DND-41 (cell line): Measurements from ENCODE around the gene ACER3.

ENCODE experiments used
- ATAC-seq: fragments of 200-7000 bp; cut with Tn5 transposase; 3 replicates; pipeline ENCODE4 v1.9.1; 2021; ENCODE audit warnings: low read depth; ENCODE audit not compliant: insufficient read depth
- DNase-seq: peaks from one replicate; pipeline ENCODE4 v3.0.0-alpha.2; 2020
- H2AFZ ChIP-seq: 2 replicates; pipeline ENCODE4 v1.6.0; 2012; ENCODE audit warnings: low read depth, low read length
- H3K27ac ChIP-seq: 2 replicates; pipeline ENCODE4 v1.5.1; 2012; ENCODE audit warnings: low read length, inconsistent platforms
- H3K27me3 ChIP-seq: fragments of 200-600 bp; sonication (generic); 2 replicates; pipeline ENCODE4 v1.6.0; 2012; ENCODE audit warnings: low read length, mild to moderate bottlenecking, inconsistent platforms; ENCODE audit not compliant: insufficient read depth, poor library complexity
- H3K36me3 ChIP-seq: 2 replicates; pipeline ENCODE4 v1.5.1; 2012; ENCODE audit warnings: low read length, inconsistent platforms; ENCODE audit not compliant: insufficient read depth
- H3K4me1 ChIP-seq: 2 replicates; pipeline ENCODE4 v1.5.1; 2012; ENCODE audit warnings: mild to moderate bottlenecking, low read length; ENCODE audit not compliant: insufficient read depth
- H3K4me2 ChIP-seq: 2 replicates; pipeline ENCODE4 v1.6.0; 2012; ENCODE audit warnings: mild to moderate bottlenecking, moderate library complexity, low read length, inconsistent platforms; ENCODE audit not compliant: insufficient read depth
- H3K4me3 ChIP-seq, 2 experiments: fragments of 200-600 bp in 1 of 2; shearing (Covaris generic) in 1 of 2; 2 replicates each; pipeline ENCODE4 v1.5.1; 2012 to 2016; ENCODE audit warnings: inconsistent platforms in 2 of 2, low read length in 2 of 2, mild to moderate bottlenecking in 2 of 2, low read depth in 1 of 2, moderate library complexity in 1 of 2
- H3K79me2 ChIP-seq: 2 replicates; pipeline ENCODE4 v1.6.0; 2012; ENCODE audit warnings: low read length, inconsistent platforms; ENCODE audit not compliant: insufficient read depth
- H3K9ac ChIP-seq: 2 replicates; pipeline ENCODE4 v1.6.0; 2012; ENCODE audit warnings: low read depth, mild to moderate bottlenecking, inconsistent platforms, low read length, moderate library complexity
- H3K9me3 ChIP-seq: 2 replicates; pipeline ENCODE4 v1.5.1; 2012; ENCODE audit warnings: low read length, moderate library complexity, mild to moderate bottlenecking, inconsistent platforms; ENCODE audit not compliant: insufficient read depth, severe bottlenecking
- H4K20me1 ChIP-seq: 2 replicates; pipeline ENCODE4 v1.6.0; 2012; ENCODE audit warnings: low read length; ENCODE audit not compliant: insufficient read depth
- CTCF ChIP-seq: IDR thresholded peaks from 2 replicates; pipeline ENCODE4 v1.5.1; 2012; ENCODE audit warnings: borderline replicate concordance, low read length, moderate library complexity, mild to moderate bottlenecking; ENCODE audit not compliant: poor library complexity, severe bottlenecking; ENCODE audit errors: extremely low read depth
- EZH2 ChIP-seq: IDR thresholded peaks from 3 replicates; pipeline ENCODE4 v1.6.1; 2012; ENCODE audit warnings: borderline replicate concordance, low read depth, mild to moderate bottlenecking, moderate library complexity, low read length, inconsistent platforms; ENCODE audit not compliant: severe bottlenecking

Gene ACER3

GRCh38 chr11:77063407-77063806 lies 202.7 kb downstream of the ACER3 start:
- H3K9me3 ChIP-seq: no peaks in the 10 kb centered on the region
- H3K4me3 ChIP-seq: no peak overlapping the region
- TF ChIP-seq CTCF (no peak), EZH2 (no peak)
- peaks cover 3% of the 10 kb centered on the region for H3K27me3 ChIP-seq
- DNase-seq: no peak
- H3K36me3 ChIP-seq: no peaks in the 10 kb centered on the region
- H3K27ac ChIP-seq: no peak overlapping the region
- H3K79me2 ChIP-seq: no peaks in the 10 kb centered on the region
- H3K4me2 ChIP-seq: no peak overlapping the region
- H2AFZ ChIP-seq: no peak overlapping the region
- ATAC-seq: no peak
- H3K9ac ChIP-seq: no peak overlapping the region
- H4K20me1 ChIP-seq: no peaks in the 10 kb centered on the region
- H3K4me1 ChIP-seq: peaks cover 21% of the 10 kb centered on the region

GRCh38 chr11:77063861-77064260 lies 203.1 kb downstream of the ACER3 start:
- DNase-seq (no peak), ATAC-seq (no peak)
- no peak overlapping the region for H3K4me2 ChIP-seq
- H4K20me1 ChIP-seq: no peaks in the 10 kb centered on the region
- no peaks in the 10 kb centered on the region for H3K9me3 ChIP-seq
- H3K4me3 ChIP-seq: no peak overlapping the region
- peaks cover 26% of the 10 kb centered on the region for H3K4me1 ChIP-seq
- TF ChIP-seq EZH2: no peak
- TF ChIP-seq CTCF: no peak
- H3K9ac ChIP-seq: no peak overlapping the region
- peaks cover 3% of the 10 kb centered on the region for H3K27me3 ChIP-seq
- no peaks in the 10 kb centered on the region for H3K79me2 ChIP-seq
- H2AFZ ChIP-seq: no peak overlapping the region
- no peaks in the 10 kb centered on the region for H3K36me3 ChIP-seq
- no peak overlapping the region for H3K27ac ChIP-seq

GRCh38 chr11:77064648-77065217 lies 204.0 kb downstream of the ACER3 start:
- Histone ChIP-seq H3K4me2 (no peak overlapping the region), H3K9ac (no peak overlapping the region), H3K4me3 (no peak overlapping the region), H3K36me3 (no peaks in the 10 kb centered on the region), H3K27ac (no peak overlapping the region), H2AFZ (no peak overlapping the region), H3K4me1 (peaks cover 26% of the 10 kb centered on the region), H3K79me2 (no peaks in the 10 kb centered on the region), H3K9me3 (no peaks in the 10 kb centered on the region), H4K20me1 (no peaks in the 10 kb centered on the region; the same call in 1 of the 2 replicates), H3K27me3 (peaks cover 3% of the 10 kb centered on the region)
- TF ChIP-seq CTCF (no peak), EZH2 (no peak)
- DNase-seq (no peak), ATAC-seq (no peak)
